Calu3 (cell line): ENCODE measurements around the gene NUTM1. TPM values are rescaled to one million over a fixed set of nuclear protein-coding genes. Genes with fewer than 3 reads are reported as not detected.

Experiments used
- BruUV-seq: library from RNA; stranded (reverse); fragments of 400-500 nt; replicated peaks from 2 replicates; lab custom pipeline; 2021; lab: Mats Ljungman, UMichigan
- CTCF ChIA-PET: fragments of 300-600 bp; sonication (Branson Sonifier 250); formaldehyde crosslinking; loops from one replicate; lab custom pipeline; 2022; ENCODE audit warnings: antibody characterized with exemption; lab: Charles Lee
- DNase-seq: peaks from one replicate; pipeline ENCODE4 v3.0.0; 2022
- H3K27ac Mint-ChIP-seq: one replicate; pipeline ENCODE4 v1.8.0; 2022; ENCODE audit warnings: mixed read lengths; ENCODE audit not compliant: unreplicated experiment
- H3K27me3 Mint-ChIP-seq: one replicate; pipeline ENCODE4 v1.8.0; 2022; ENCODE audit warnings: mixed read lengths; ENCODE audit not compliant: unreplicated experiment
- H3K36me3 Mint-ChIP-seq: one replicate; pipeline ENCODE4 v1.8.0; 2022; ENCODE audit warnings: mild to moderate bottlenecking, moderate library complexity, mixed read lengths; ENCODE audit not compliant: insufficient read depth, unreplicated experiment
- H3K4me1 Mint-ChIP-seq: one replicate; pipeline ENCODE4 v1.8.0; 2022; ENCODE audit warnings: mild to moderate bottlenecking, low read depth, mixed read lengths; ENCODE audit not compliant: unreplicated experiment
- H3K4me3 Mint-ChIP-seq: one replicate; pipeline ENCODE4 v1.8.0; 2022; ENCODE audit warnings: mild to moderate bottlenecking, low read depth, moderate library complexity, mixed read lengths; ENCODE audit not compliant: unreplicated experiment
- H3K9me3 Mint-ChIP-seq: one replicate; pipeline ENCODE4 v1.8.0; 2022; ENCODE audit warnings: low read depth, mixed read lengths; ENCODE audit not compliant: unreplicated experiment
- CTCF ChIP-seq: fragments of 200-600 bp; IDR thresholded peaks from one replicate; pipeline ENCODE4 v1.8.0; 2022; ENCODE audit warnings: antibody characterized with exemption; ENCODE audit not compliant: unreplicated experiment
- intact Hi-C: fragments of 100-400 bp; cut with micrococcal nuclease; formaldehyde crosslinking; loops from one replicate; pipeline ENCODE4 v1.10.0; 2022; ENCODE audit not compliant: unreplicated experiment
- total RNA-seq: library from RNA; stranded (reverse); gene quantifications from 2 replicates; pipeline ENCODE4 v1.2.3, GENCODE V29; 2022

Gene NUTM1
- total RNA-seq, 1 experiment from 2014 or later, result not detected

GRCh38 chr15:34324933-34325332 is 18.2 kb upstream of the NUTM1 start:
- Mint-ChIP-seq H3K9me3 (no peaks in the 10 kb centered on the region), H3K4me3 (no peak overlapping the region), H3K27me3 (no peaks in the 10 kb centered on the region), H3K4me1 (no peaks in the 10 kb centered on the region), H3K36me3 (no peaks in the 10 kb centered on the region), H3K27ac (no peak overlapping the region)
- intact Hi-C loops, result no loop called here
- TF ChIP-seq CTCF, result no peak
- CTCF ChIA-PET, result no interaction called here
- BruUV-seq, result no TSS peak
- DNase-seq, result no peak

- CTCF ChIA-PET, result no interaction called here
- H3K27ac Mint-ChIP-seq, result no peak overlapping the region
- no peak for DNase-seq
- H3K9me3 Mint-ChIP-seq, result no peaks in the 10 kb centered on the region
- BruUV-seq, result no TSS peak
- no peaks in the 10 kb centered on the region for H3K27me3 Mint-ChIP-seq
- H3K4me1 Mint-ChIP-seq, result no peaks in the 10 kb centered on the region
- TF ChIP-seq CTCF, result no peak
- no peak overlapping the region for H3K4me3 Mint-ChIP-seq
- intact Hi-C loops, result no loop called here
- H3K36me3 Mint-ChIP-seq, result no peaks in the 10 kb centered on the region
Observed at GRCh38 chr15:34325368-34325767, 17.7 kb upstream of the NUTM1 start.

GRCh38 chr15:34327906-34328305 is 15.2 kb upstream of the NUTM1 start:
- DNase-seq, result no peak
- H3K4me3 Mint-ChIP-seq, result no peak overlapping the region
- H3K27me3 Mint-ChIP-seq, result no peaks in the 10 kb centered on the region
- CTCF ChIA-PET, result no interaction called here
- H3K27ac Mint-ChIP-seq, result no peak overlapping the region
- H3K36me3 Mint-ChIP-seq, result no peaks in the 10 kb centered on the region
- TF ChIP-seq CTCF, result no peak
- H3K9me3 Mint-ChIP-seq, result no peaks in the 10 kb centered on the region
- no peaks in the 10 kb centered on the region for H3K4me1 Mint-ChIP-seq
- no TSS peak for BruUV-seq
- intact Hi-C loops, result no loop called here

- intact Hi-C loops, result no loop called here
- CTCF ChIA-PET, result no interaction called here
- no peak for DNase-seq
- TF ChIP-seq CTCF, result no peak
- Mint-ChIP-seq H3K4me1 (no peaks in the 10 kb centered on the region), H3K4me3 (no peak overlapping the region), H3K9me3 (no peaks in the 10 kb centered on the region), H3K27me3 (no peaks in the 10 kb centered on the region), H3K36me3 (no peaks in the 10 kb centered on the region), H3K27ac (no peak overlapping the region)
- BruUV-seq, result no TSS peak
Observed at GRCh38 chr15:34329006-34329405, 14.1 kb upstream of the NUTM1 start.

GRCh38 chr15:34330279-34330678 is 12.8 kb upstream of the NUTM1 start:
- no TSS peak for BruUV-seq
- CTCF ChIA-PET, result no interaction called here
- Mint-ChIP-seq H3K36me3 (no peaks in the 10 kb centered on the region), H3K27ac (no peak overlapping the region), H3K4me1 (peaks cover 1% of the 10 kb centered on the region), H3K4me3 (no peak overlapping the region), H3K9me3 (no peaks in the 10 kb centered on the region), H3K27me3 (no peaks in the 10 kb centered on the region)
- TF ChIP-seq CTCF, result no peak
- intact Hi-C loops, result loop anchor here (10.0 kb wide), 1 partner anchor 105 kb away; the partner anchor contains the start of gene EMC4
- no peak for DNase-seq
